Uterus (tissue), 2 donors: ENCODE results near the gene ANAPC7.
"Not testable (repeated sequence)": the region's sequence is repeated elsewhere in the genome, so short reads cannot be mapped to it uniquely, and the experiment has no call there.

Experiments
- CTCF ChIP-seq, 4 experiments: fragments of 200-600 bp in 2 of 4; fragments of 450-650 bp in 2 of 4; sonication (generic) in 2 of 4; IDR thresholded peaks; one replicate each; pipeline ENCODE4 v1.5.1; 2016 to 2019; ENCODE audit warnings: antibody characterized with exemption in 4 of 4, mild to moderate bottlenecking in 2 of 4, moderate library complexity in 1 of 4
- POLR2A ChIP-seq, 2 donors: fragments of 450-650 bp; IDR thresholded peaks; one replicate each; pipeline ENCODE4 v1.6.1; 2016; ENCODE audit warnings: antibody characterized with exemption in 2 of 2, mild to moderate bottlenecking in 1 of 2, moderate library complexity in 1 of 2

GRCh38 chr12:110378131-110378790 lies 25.2 kb downstream of the ANAPC7 start:
- not testable (repeated sequence) for TF ChIP-seq CTCF, POLR2A (IDR thresholded peaks at IDR 0.05)
